ENCODE results near the gene CMIP.

Gene CMIP

DNA sequence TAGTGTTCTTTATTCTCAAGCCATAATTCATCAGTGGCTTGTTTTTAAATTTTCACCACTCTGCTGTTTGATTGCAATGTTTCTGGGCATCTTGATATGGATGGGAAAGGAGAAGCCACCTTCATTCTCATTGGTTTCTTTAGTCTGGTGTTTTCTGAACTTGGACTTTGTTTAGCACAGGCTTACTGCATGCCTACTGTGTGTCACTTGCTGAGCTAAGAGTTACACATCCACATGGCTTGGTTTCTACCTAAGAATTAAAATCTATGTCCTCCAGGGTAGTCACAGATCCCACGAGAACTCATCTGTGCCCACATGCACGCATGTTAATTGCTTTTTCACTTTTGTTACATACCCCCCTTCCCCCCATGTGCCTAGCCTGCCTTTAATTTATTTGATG lies 4.6 kb downstream of the CMIP start:
- DNase-seq (ENCODE audit: extremely low spot score) = no peak
- ChIA-PET POLR2A (no interaction called here), CTCF (no interaction called here)
- TF ChIP-seq, protein P1, sequence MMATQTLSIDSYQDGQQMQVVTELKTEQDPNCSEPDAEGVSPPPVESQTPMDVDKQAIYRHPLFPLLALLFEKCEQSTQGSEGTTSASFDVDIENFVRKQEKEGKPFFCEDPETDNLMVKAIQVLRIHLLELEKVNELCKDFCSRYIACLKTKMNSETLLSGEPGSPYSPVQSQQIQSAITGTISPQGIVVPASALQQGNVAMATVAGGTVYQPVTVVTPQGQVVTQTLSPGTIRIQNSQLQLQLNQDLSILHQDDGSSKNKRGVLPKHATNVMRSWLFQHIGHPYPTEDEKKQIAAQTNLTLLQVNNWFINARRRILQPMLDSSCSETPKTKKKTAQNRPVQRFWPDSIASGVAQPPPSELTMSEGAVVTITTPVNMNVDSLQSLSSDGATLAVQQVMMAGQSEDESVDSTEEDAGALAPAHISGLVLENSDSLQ (IDR thresholded peaks at IDR 0.05) = no peak
- TF ChIP-seq L3MBTL2 (conservative IDR thresholded peaks at IDR 0.05) (no peak), SP1 (IDR thresholded peaks at IDR 0.05) (no peak), SUZ12 (IDR thresholded peaks at IDR 0.05) (no peak), FOXM1 (IDR thresholded peaks at IDR 0.05; ENCODE audit: borderline replicate concordance) (no peak), LEF1 (IDR thresholded peaks at IDR 0.05; ENCODE audit: borderline replicate concordance) (no peak), FOXA1 (IDR thresholded peaks at IDR 0.05) (no peak), TARDBP (IDR thresholded peaks at IDR 0.05) (no peak), ELF4 (IDR thresholded peaks at IDR 0.05) (no peak), NFRKB (IDR thresholded peaks at IDR 0.05) (no peak), BHLHE40 (IDR thresholded peaks at IDR 0.05; ENCODE audit: borderline replicate concordance) (no peak), FOXK2 (IDR thresholded peaks at IDR 0.05) (no peak), ZNF384 (IDR thresholded peaks at IDR 0.05) (no peak), ARNT (IDR thresholded peaks at IDR 0.05) (no peak), HDGF (IDR thresholded peaks at IDR 0.05; ENCODE audit: borderline replicate concordance) (no peak), CTBP1 (IDR thresholded peaks at IDR 0.05; ENCODE audit: borderline replicate concordance) (no peak)

GRCh38 chr16:81449899-81450608 lies 5.4 kb downstream of the CMIP start:
- DNase-seq (ENCODE audit: extremely low spot score) = no peak
- ChIA-PET CTCF (no interaction called here), POLR2A (no interaction called here)
- TF ChIP-seq ZNF384 (IDR thresholded peaks at IDR 0.05) (no peak), L3MBTL2 (conservative IDR thresholded peaks at IDR 0.05) (no peak), CTBP1 (IDR thresholded peaks at IDR 0.05; ENCODE audit: borderline replicate concordance) (no peak), SP1 (IDR thresholded peaks at IDR 0.05) (no peak), HDGF (IDR thresholded peaks at IDR 0.05; ENCODE audit: borderline replicate concordance) (no peak), SUZ12 (IDR thresholded peaks at IDR 0.05) (no peak), FOXM1 (IDR thresholded peaks at IDR 0.05; ENCODE audit: borderline replicate concordance) (no peak), TARDBP (IDR thresholded peaks at IDR 0.05) (no peak), BHLHE40 (IDR thresholded peaks at IDR 0.05; ENCODE audit: borderline replicate concordance) (no peak), FOXA1 (IDR thresholded peaks at IDR 0.05) (no peak), LEF1 (IDR thresholded peaks at IDR 0.05; ENCODE audit: borderline replicate concordance) (no peak), NFRKB (IDR thresholded peaks at IDR 0.05) (no peak)
- TF ChIP-seq, protein P1 (IDR thresholded peaks at IDR 0.05) = no peak

DNA sequence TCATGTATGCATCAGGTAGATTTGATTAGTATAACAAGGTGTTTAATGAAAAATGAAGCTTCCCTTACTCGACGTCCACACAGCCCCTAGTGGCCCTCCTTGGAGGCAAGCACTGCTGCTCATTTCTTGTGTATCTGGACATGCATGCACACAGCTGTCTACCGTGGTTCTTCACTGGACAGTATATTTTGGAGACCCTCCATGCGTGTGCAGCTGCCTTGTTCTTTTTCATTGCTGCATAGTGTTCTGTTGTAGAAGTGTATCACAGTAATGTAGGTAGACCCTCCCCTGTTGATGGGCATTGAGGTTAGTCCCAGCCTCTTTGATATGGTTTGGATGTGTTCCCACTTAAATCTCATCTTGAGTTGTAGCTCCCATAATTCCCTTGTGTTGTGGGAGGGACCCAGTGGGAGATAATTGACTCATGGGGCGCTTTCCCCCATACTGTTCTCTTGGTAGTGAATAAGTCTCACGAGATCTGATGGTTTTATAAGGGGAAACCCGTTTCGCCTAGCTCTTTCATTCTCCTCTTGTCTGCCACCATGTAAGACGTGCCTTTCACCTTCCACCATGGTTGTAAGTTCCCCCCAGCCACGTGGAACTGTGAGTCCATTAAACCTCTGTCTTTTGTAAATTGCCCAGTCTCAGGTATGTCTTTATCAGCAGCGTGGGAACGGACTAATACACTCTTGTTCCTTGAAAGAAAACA lies 6.3 kb downstream of the CMIP start:
- CTCF ChIA-PET = no interaction called here
- no peak for DNase-seq (ENCODE audit: extremely low spot score)
- POLR2A ChIA-PET = no interaction called here
- TF ChIP-seq, protein P1 (IDR thresholded peaks at IDR 0.05) = no peak
- TF ChIP-seq FOXA1 (IDR thresholded peaks at IDR 0.05) = no peak
- no peak for TF ChIP-seq BHLHE40 (IDR thresholded peaks at IDR 0.05; ENCODE audit: borderline replicate concordance)
- TF ChIP-seq FOXK2 (IDR thresholded peaks at IDR 0.05) = no peak
- TF ChIP-seq CTBP1 (IDR thresholded peaks at IDR 0.05; ENCODE audit: borderline replicate concordance) = no peak
- no peak for TF ChIP-seq NFRKB (IDR thresholded peaks at IDR 0.05)
- TF ChIP-seq ARNT (IDR thresholded peaks at IDR 0.05) = no peak
- no peak for TF ChIP-seq FOXM1 (IDR thresholded peaks at IDR 0.05; ENCODE audit: borderline replicate concordance)
- no peak for TF ChIP-seq LEF1 (IDR thresholded peaks at IDR 0.05; ENCODE audit: borderline replicate concordance)
- no peak for TF ChIP-seq SUZ12 (IDR thresholded peaks at IDR 0.05)
- no peak for TF ChIP-seq TARDBP (IDR thresholded peaks at IDR 0.05)
- no peak for TF ChIP-seq ELF4 (IDR thresholded peaks at IDR 0.05)
- no peak for TF ChIP-seq HDGF (IDR thresholded peaks at IDR 0.05; ENCODE audit: borderline replicate concordance)
- no peak for TF ChIP-seq L3MBTL2 (conservative IDR thresholded peaks at IDR 0.05)
- TF ChIP-seq SP1 (IDR thresholded peaks at IDR 0.05) = no peak
- no peak for TF ChIP-seq ZNF384 (IDR thresholded peaks at IDR 0.05)

- TF ChIP-seq FOXK2 (IDR thresholded peaks at IDR 0.05) (no peak), SP1 (IDR thresholded peaks at IDR 0.05) (no peak), LEF1 (IDR thresholded peaks at IDR 0.05; ENCODE audit: borderline replicate concordance) (no peak), ARNT (IDR thresholded peaks at IDR 0.05) (no peak), ELF4 (IDR thresholded peaks at IDR 0.05) (no peak), HDGF (IDR thresholded peaks at IDR 0.05; ENCODE audit: borderline replicate concordance) (no peak), L3MBTL2 (conservative IDR thresholded peaks at IDR 0.05) (no peak), BHLHE40 (IDR thresholded peaks at IDR 0.05; ENCODE audit: borderline replicate concordance) (no peak), SUZ12 (IDR thresholded peaks at IDR 0.05) (no peak)
- DNase-seq (ENCODE audit: extremely low spot score) = no peak
- CTCF ChIA-PET = no interaction called here
- POLR2A ChIA-PET = no interaction called here
These were observed 7.4 kb downstream of the CMIP start for GRCh38 chr16:81451753-81452680.
